ENCODE data around the gene SLC30A2. TPM values are rescaled to one million over a fixed set of nuclear protein-coding genes. Genes with fewer than 3 reads are reported as not detected.

SLC30A2 gene
- polyA plus RNA-seq, 3 donors = not detected

DNA sequence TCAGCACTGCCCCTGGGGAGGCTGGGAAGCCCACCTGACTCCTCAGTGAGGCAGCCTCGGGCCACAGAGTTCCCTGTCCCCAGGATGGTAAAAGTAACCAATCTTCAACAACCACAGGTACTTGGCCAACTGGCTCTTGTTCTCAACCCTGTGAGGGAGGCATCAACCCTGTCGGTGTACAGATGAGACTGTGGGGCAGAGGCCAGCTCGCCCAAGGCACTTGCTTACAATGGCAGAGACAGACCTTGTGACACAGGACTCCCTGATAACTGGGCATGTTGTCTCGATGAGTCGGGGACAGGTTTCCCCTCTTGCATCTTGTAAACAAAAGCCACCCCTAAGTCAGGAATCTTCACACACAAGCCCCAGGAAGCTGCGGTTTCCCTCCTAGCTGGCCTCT lies 8.0 kb downstream of the SLC30A2 start:
- H3K79me2 ChIP-seq (ENCODE audit: insufficient read depth, low read length) = no peaks in the 10 kb centered on the region
- peaks cover 11 to 21% of the 10 kb centered on the region in 2 donors for H3K4me1 ChIP-seq (ENCODE audit: control insufficient read depth in 1 of 2, insufficient read depth in 2 of 2, low read length in 2 of 2)
- peaks cover 23 to 36% (median 26%) of the 10 kb centered on the region in 3 donors for H3K27me3 Mint-ChIP-seq (ENCODE audit: low read depth in 3 of 3)
- H3K27me3 ChIP-seq (ENCODE audit: control insufficient read depth in 2 of 2, insufficient read depth in 2 of 2, low read length in 2 of 2) = peaks cover 0 to 32% of the 10 kb centered on the region in 2 donors
- H3K27ac ChIP-seq (ENCODE audit: low read depth in 1 of 2, low read length in 2 of 2) = no peak overlapping the region
- 84% methylated on average over 5 of the region's 6 CpGs for WGBS (ENCODE audit: insufficient coverage)
- no peak overlapping the region for H2AFZ ChIP-seq (ENCODE audit: insufficient read depth, low read depth, low read length, poor library complexity, severe bottlenecking)
- no peak overlapping the region for H3K4me2 ChIP-seq (replicated peaks; ENCODE audit: extremely low read depth, low read length, poor library complexity, severe bottlenecking)
- peaks cover 15% of the 10 kb centered on the region for H3K4me1 Mint-ChIP-seq
- DNase-seq = no peak
- H3K9me3 ChIP-seq (replicated peaks in 1 of 2; ENCODE audit: control insufficient read depth in 1 of 2, insufficient read depth in 1 of 2, low read length in 2 of 2) = no peaks in the 10 kb centered on the region
- no peaks in the 10 kb centered on the region for H4K20me1 ChIP-seq (ENCODE audit: insufficient read depth, low read length)
- no peak overlapping the region for H3K27ac Mint-ChIP-seq
- no peak overlapping the region for H3K9ac ChIP-seq (ENCODE audit: insufficient read depth, low read length, poor library complexity, severe bottlenecking)
- no peaks in the 10 kb centered on the region for H3K36me3 ChIP-seq (replicated peaks in 1 of 2; ENCODE audit: control insufficient read depth in 1 of 2, insufficient read depth in 2 of 2, low read length in 2 of 2)
- intact Hi-C loops (cut with micrococcal nuclease) = loop anchor here (5.0 to 10.0 kb wide), 2 partner anchors 107 to 379 kb away; no protein-coding TSS in a partner anchor
- H3K4me3 Mint-ChIP-seq = no peak overlapping the region
- peaks cover 0 to 5% (median 0%) of the 10 kb centered on the region in 7 donors for H3K9me3 Mint-ChIP-seq
- H3K36me3 Mint-ChIP-seq = no peaks in the 10 kb centered on the region
- no peak for TF ChIP-seq CTCF (IDR thresholded peaks at IDR 0.05)
- no peak overlapping the region for H3K4me3 ChIP-seq (replicated peaks in 1 of 3; ENCODE audit: low read depth in 2 of 3, low read length in 3 of 3)

DNA sequence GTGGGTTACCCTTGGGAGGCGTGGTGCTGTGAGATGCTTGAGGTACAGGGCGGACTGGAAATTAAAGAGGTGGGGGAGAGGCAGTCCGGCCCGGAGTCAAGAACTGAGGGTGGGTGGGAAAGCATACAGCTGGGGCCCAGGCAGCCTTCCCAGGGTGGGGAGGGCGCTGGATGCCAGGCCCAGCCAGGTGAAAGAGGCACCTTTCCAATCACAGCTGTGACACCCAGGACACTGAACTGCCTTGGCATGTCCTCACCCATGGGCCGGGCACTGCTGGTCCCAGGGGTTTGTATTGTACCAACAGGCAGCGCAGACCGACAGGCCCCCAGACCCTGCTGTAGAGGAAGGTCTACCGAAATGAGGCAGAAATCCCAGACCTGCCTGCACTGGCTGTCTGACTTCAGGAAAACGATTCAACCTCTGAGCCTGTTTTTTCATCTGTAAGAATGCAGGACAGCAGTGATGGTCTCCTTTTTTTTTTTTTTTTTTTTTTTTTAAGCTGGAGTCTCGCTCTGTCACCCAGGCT lies 9.1 kb downstream of the SLC30A2 start:
- WGBS (ENCODE audit: insufficient coverage) = 97% methylated on average over 5 of the region's 11 CpGs
- peaks cover 0 to 25% of the 10 kb centered on the region in 2 donors for H3K27me3 ChIP-seq (ENCODE audit: control insufficient read depth in 2 of 2, insufficient read depth in 2 of 2, low read length in 2 of 2)

More for the DNA sequence above, 9.1 kb downstream of the SLC30A2 start:
- TF ChIP-seq CTCF (IDR thresholded peaks at IDR 0.05) = no peak
- H3K9me3 ChIP-seq (replicated peaks in 1 of 2; ENCODE audit: control insufficient read depth in 1 of 2, insufficient read depth in 1 of 2, low read length in 2 of 2) = no peaks in the 10 kb centered on the region
- no peak overlapping the region for H3K27ac ChIP-seq (ENCODE audit: low read depth in 1 of 2, low read length in 2 of 2)
- Mint-ChIP-seq H3K36me3 (no peaks in the 10 kb centered on the region), H3K27me3 (ENCODE audit: low read depth in 3 of 3) (peaks cover 26 to 37% (median 26%) of the 10 kb centered on the region in 3 donors), H3K27ac (no peak overlapping the region), H3K9me3 (peaks cover 0 to 5% (median 0%) of the 10 kb centered on the region in 7 donors), H3K4me1 (peaks cover 15% of the 10 kb centered on the region), H3K4me3 (no peak overlapping the region)
- intact Hi-C loops (cut with micrococcal nuclease) = loop anchor here (5.0 to 10.0 kb wide), 2 partner anchors 108 to 380 kb away; no protein-coding TSS in a partner anchor
- no peak for DNase-seq
- no peaks in the 10 kb centered on the region for H3K79me2 ChIP-seq (ENCODE audit: insufficient read depth, low read length)
- H3K4me1 ChIP-seq (ENCODE audit: control insufficient read depth in 1 of 2, insufficient read depth in 2 of 2, low read length in 2 of 2) = peaks cover 11 to 21% of the 10 kb centered on the region in 2 donors
- H3K4me2 ChIP-seq (replicated peaks; ENCODE audit: extremely low read depth, low read length, poor library complexity, severe bottlenecking) = no peak overlapping the region
- no peak overlapping the region for H2AFZ ChIP-seq (ENCODE audit: insufficient read depth, low read depth, low read length, poor library complexity, severe bottlenecking)
- no peak overlapping the region for H3K4me3 ChIP-seq (replicated peaks in 1 of 3; ENCODE audit: low read depth in 2 of 3, low read length in 3 of 3)
- H3K36me3 ChIP-seq (replicated peaks in 1 of 2; ENCODE audit: control insufficient read depth in 1 of 2, insufficient read depth in 2 of 2, low read length in 2 of 2) = no peaks in the 10 kb centered on the region
- H3K9ac ChIP-seq (ENCODE audit: insufficient read depth, low read length, poor library complexity, severe bottlenecking) = no peak overlapping the region
- no peaks in the 10 kb centered on the region for H4K20me1 ChIP-seq (ENCODE audit: insufficient read depth, low read length)

All from CD14-positive monocyte (primary cell).